NCI-H1092 (cell line): Measurements from ENCODE around the gene GTF2H2.
"Not testable (repeated sequence)": the region's sequence is repeated elsewhere in the genome, so short reads cannot be mapped to it uniquely, and the experiment has no call there.

Experiments
- DNase-seq: peaks from one replicate; lab custom pipeline; 2025; lab: John Stamatoyannopoulos, UW

GTF2H2 gene

DNA sequence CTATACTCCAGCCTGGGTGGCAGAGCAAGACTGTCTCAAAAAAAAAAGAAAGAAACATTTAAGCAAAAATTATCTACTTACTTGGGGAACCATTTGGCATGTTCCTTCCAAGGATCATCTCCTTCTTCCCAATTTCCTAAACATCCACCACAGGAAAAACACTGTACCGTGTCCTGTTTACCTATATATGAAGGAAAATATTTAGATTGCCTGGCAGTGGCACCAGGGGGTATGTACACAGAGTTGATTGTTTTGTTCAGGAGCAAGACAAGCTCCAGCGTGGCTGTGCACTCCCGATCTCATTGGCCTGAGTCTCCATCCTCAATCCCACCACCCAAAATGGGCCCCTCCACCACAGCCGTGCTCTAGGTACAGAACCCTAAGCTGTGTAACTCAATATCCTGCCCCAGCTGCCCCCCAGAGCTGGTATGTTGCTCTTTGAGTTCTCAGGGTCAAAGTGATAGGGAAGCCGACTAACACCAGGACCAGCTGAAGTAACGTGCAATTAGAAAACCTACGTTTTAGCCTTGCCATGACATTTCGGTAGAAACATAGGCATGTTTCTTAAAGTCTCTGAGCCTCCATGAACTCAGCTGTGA lies 56.2 kb downstream of the GTF2H2 start:
- no peak for DNase-seq

DNA sequence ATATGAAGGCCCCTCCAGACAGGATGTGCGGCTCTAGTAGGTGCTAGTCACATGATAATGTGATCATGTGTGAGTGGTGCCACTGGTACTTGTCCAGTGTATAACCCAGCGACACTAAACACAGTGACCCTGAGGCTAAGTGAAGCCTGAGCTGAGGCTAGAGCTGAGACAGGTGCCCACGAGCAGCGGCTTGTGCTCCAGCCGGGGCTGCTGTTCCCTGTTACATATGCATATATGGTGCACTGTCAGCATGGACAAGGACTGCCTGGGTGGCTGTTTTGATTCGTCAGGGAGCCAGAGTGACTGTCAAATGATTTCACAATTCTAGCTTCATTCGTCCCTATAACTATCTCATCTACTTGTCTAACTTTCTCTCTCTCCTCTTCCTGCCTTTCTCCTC lies 60.5 kb downstream of the GTF2H2 start:
- not testable (repeated sequence) for DNase-seq
